HepG2 (cell line): Measurements from ENCODE around the gene ZMYND19. TPM values are rescaled to one million over a fixed set of nuclear protein-coding genes. Genes with fewer than 3 reads are reported as not detected.

Source experiments
- ATAC-seq: fragments of 200-7000 bp; cut with Tn5 transposase; 3 replicates; pipeline ENCODE4 v1.9.1; 2020; ENCODE audit warnings: mild to moderate bottlenecking, moderate library complexity
- BruUV-seq: library from RNA; stranded (reverse); fragments of 400-500 nt; replicated peaks from 2 replicates; lab custom pipeline; 2021; lab: Mats Ljungman, UMichigan
- CTCF ChIA-PET: fragments of 300-600 bp; formaldehyde crosslinking; extraction: SDS; loops from one replicate; lab custom pipeline; 2021; ENCODE audit warnings: low total read pairs, inconsistent platforms, low intra/inter-chr PET ratio; lab: Yijun Ruan, JAX
- POLR2A ChIA-PET: fragments of 350-600 bp; sonication (Branson Sonifier 250); formaldehyde crosslinking; loops from one replicate; lab custom pipeline; 2020; ENCODE audit warnings: antibody characterized with exemption, inconsistent platforms; lab: Yijun Ruan, JAX
- DNase-seq: peaks from one replicate; pipeline ENCODE4 v3.0.0-alpha.2; 2015; ENCODE audit warnings: low spot score
- FAIRE-seq: peaks from 3 replicates; lab custom pipeline; 2011; peaks lifted over from hg19 to GRCh38; lab: Jason Lieb, UNC
- H2AFZ ChIP-seq: one replicate; pipeline ENCODE4 v1.6.1; 2011; ENCODE audit warnings: low read length, inconsistent platforms
- H3K27ac ChIP-seq: fragments of 300-600 bp; 3 replicates; pipeline ENCODE4 v1.8.0; 2011; ENCODE audit warnings: mixed run types, mild to moderate bottlenecking, mixed read lengths, low read length, inconsistent platforms; ENCODE audit not compliant: insufficient read depth; ENCODE audit errors: extremely low read length
- H3K27me3 ChIP-seq, 2 experiments: fragments of 200-600 bp in 1 of 2; 2 replicates in 1 of 2; 3 replicates in 1 of 2; pipeline versions ENCODE4 v1.6.0 to v1.8.0; 2011; ENCODE audit warnings: low read length in 2 of 2, mild to moderate bottlenecking in 2 of 2, moderate library complexity in 2 of 2, inconsistent platforms in 1 of 2; ENCODE audit not compliant: insufficient read depth in 2 of 2, control insufficient read depth in 1 of 2
- H3K36me3 ChIP-seq, 2 experiments: fragments of 200-600 bp in 1 of 2; replicated peaks in 1 of 2; 2 replicates in 1 of 2; 3 replicates in 1 of 2; pipeline versions ENCODE4 v1.5.1 to v1.8.0; 2011; ENCODE audit warnings: low read length in 2 of 2, inconsistent platforms in 1 of 2; ENCODE audit not compliant: insufficient read depth in 2 of 2, control insufficient read depth in 1 of 2
- H3K4me1 ChIP-seq: 2 replicates; pipeline ENCODE4 v1.5.1; 2012; ENCODE audit warnings: low read length, inconsistent platforms; ENCODE audit not compliant: insufficient read depth
- H3K4me2 ChIP-seq: 2 replicates; pipeline ENCODE4 v1.6.0; 2011; ENCODE audit warnings: low read depth, low read length, inconsistent platforms
- H3K4me3 ChIP-seq, 3 experiments: fragments of 200-600 bp in 1 of 3; sonication (generic), shearing (Covaris generic) in 1 of 3; replicated peaks in 1 of 3; 2 replicates each; pipeline ENCODE4 v1.5.1; 2011 to 2016; ENCODE audit warnings: low read length in 3 of 3, inconsistent platforms in 2 of 3, low read depth in 2 of 3, mild to moderate bottlenecking in 2 of 3, control low read depth in 1 of 3, mixed read lengths in 1 of 3; ENCODE audit not compliant: insufficient read depth in 1 of 3
- H3K79me2 ChIP-seq: one replicate; pipeline ENCODE4 v1.6.1; 2011; ENCODE audit warnings: low read length, inconsistent platforms; ENCODE audit not compliant: insufficient read depth
- H3K9ac ChIP-seq: 2 replicates; pipeline ENCODE4 v1.6.0; 2011; ENCODE audit warnings: mild to moderate bottlenecking, low read depth, low read length, inconsistent platforms; ENCODE audit not compliant: insufficient read depth
- H3K9me3 ChIP-seq: 2 replicates; pipeline ENCODE4 v1.5.1; 2012; ENCODE audit warnings: mild to moderate bottlenecking, low read length
- H4K20me1 ChIP-seq: 2 replicates; pipeline ENCODE4 v1.6.0; 2011; ENCODE audit warnings: inconsistent platforms, mild to moderate bottlenecking, low read length, moderate library complexity; ENCODE audit not compliant: insufficient read depth
- BORCS8-MEF2B ChIP-seq: sonication (generic); formaldehyde crosslinking; IDR thresholded peaks from 2 replicates; pipeline ENCODE4 v1.8.0; 2022; ENCODE audit warnings: mild to moderate bottlenecking, missing genetic modification reagents
- KDM4B ChIP-seq: sonication (generic); formaldehyde crosslinking; IDR thresholded peaks from 2 replicates; pipeline ENCODE4 v1.4.0; 2020; ENCODE audit warnings: missing genetic modification reagents
- POGK ChIP-seq: sonication (generic); formaldehyde crosslinking; conservative IDR thresholded peaks from 2 replicates; pipeline ENCODE4 v1.8.0; 2022; ENCODE audit warnings: mild to moderate bottlenecking, moderate library complexity, missing genetic modification reagents
- POLR2A ChIP-seq, 2 experiments: IDR thresholded peaks; 2 replicates each; pipeline ENCODE4 v1.6.1; 2011; ENCODE audit warnings: low read depth in 2 of 2, low read length in 2 of 2, mild to moderate bottlenecking in 1 of 2, moderate library complexity in 1 of 2; ENCODE audit not compliant: insufficient read depth in 1 of 2
- SMYD3 ChIP-seq: sonication (generic); formaldehyde crosslinking; IDR thresholded peaks from 2 replicates; pipeline ENCODE4 v1.8.1; 2023; ENCODE audit warnings: mild to moderate bottlenecking, missing genetic modification reagents
- ZKSCAN1 ChIP-seq: fragments of 150-350 bp; IDR thresholded peaks from 2 replicates; pipeline ENCODE4 v1.6.1; 2014; ENCODE audit warnings: low read length
- ZMAT5 ChIP-seq: sonication (generic); formaldehyde crosslinking; IDR thresholded peaks from 2 replicates; pipeline ENCODE4 v1.5.0; 2020; ENCODE audit warnings: mild to moderate bottlenecking, low read depth, missing genetic modification reagents, borderline replicate concordance
- ZMYM3 ChIP-seq: sonication (generic); formaldehyde crosslinking; IDR thresholded peaks from 2 replicates; pipeline ENCODE4 v1.5.1; 2020; ENCODE audit warnings: mild to moderate bottlenecking, missing genetic modification reagents
- ZNF121 ChIP-seq: sonication (generic); formaldehyde crosslinking; IDR thresholded peaks from 2 replicates; pipeline ENCODE4 v1.5.0; 2020; ENCODE audit warnings: mild to moderate bottlenecking, missing genetic modification reagents
- ZNF263 ChIP-seq: sonication (generic); formaldehyde crosslinking; IDR thresholded peaks from 2 replicates; pipeline ENCODE4 v1.4.0; 2020; ENCODE audit warnings: missing genetic modification reagents
- ZNF44 ChIP-seq: sonication (generic); formaldehyde crosslinking; IDR thresholded peaks from 2 replicates; pipeline ENCODE4 v1.5.1; 2020; ENCODE audit warnings: mild to moderate bottlenecking, missing genetic modification reagents
- ZNF546 ChIP-seq: sonication (generic); formaldehyde crosslinking; conservative IDR thresholded peaks from 2 replicates; pipeline ENCODE4 v1.8.1; 2023; ENCODE audit warnings: mild to moderate bottlenecking, missing genetic modification reagents
- WGBS: methylation state at CpG from one replicate; pipeline ENCODE4 v1.1.6; 2017; ENCODE audit warnings: low lambda C conversion rate; 5-methylcytosine and 5-hydroxymethylcytosine counted together
- in situ Hi-C: cut with HindIII; loops from 2 replicates; pipeline ENCODE4 v1.10.0; 2017; ENCODE audit warnings: low pct_unique_long_range_greater_than_20kb; ENCODE audit not compliant: extremely low pct_ligation_motif_present
- intact Hi-C: fragments of 100-400 bp; cut with micrococcal nuclease; formaldehyde crosslinking; loops from one replicate; pipeline ENCODE4 v1.10.0; 2022; ENCODE audit not compliant: unreplicated experiment
- polyA plus RNA-seq, 8 experiments: library from polyadenylated mRNA; depleted of rRNA in 3 of 8; stranded (reverse) in 7 of 8; unstranded in 1 of 8; fragments of >200 nt; fragmentation: Illumina TruSeq in 4 of 8; extraction: Trizol in 4 of 8; gene quantifications; 2 replicates each; pipeline versions ENCODE4 v1.2.1 to v1.2.3, GENCODE V29; 2011 to 2016; ENCODE audit warnings: low read depth in 4 of 8, missing spikeins in 1 of 8, mixed read lengths in 1 of 8; ENCODE audit not compliant: insufficient read depth in 1 of 8
- total RNA-seq, 5 experiments: library from RNA; depleted of rRNA; stranded (reverse); fragments of >200 nt; fragmentation: Illumina TruSeq; extraction: Trizol; gene quantifications; 2 replicates each; pipeline ENCODE4 v1.2.3, GENCODE V29; 2016; ENCODE audit warnings: low read depth in 1 of 5
- TF ChIP-seq, protein P1 (sequence below): sonication (generic); formaldehyde crosslinking; IDR thresholded peaks from 2 replicates; pipeline ENCODE4 v1.4.0; 2020; ENCODE audit warnings: missing genetic modification reagents

Gene ZMYND19
- total and polyA plus RNA-seq, 2 of the 13 experiments (the other 11 are each of a cell fraction or from before 2014, with no cell fraction given): 21.3 to 38.7 TPM

- H3K27me3 ChIP-seq: no peaks in the 10 kb centered on the region
- intact Hi-C loops: no loop called here
- 93% methylated on average over 9 of the region's 9 CpGs for WGBS
- no TSS peak for BruUV-seq
- POLR2A ChIA-PET: no interaction called here
- no peak for DNase-seq
- H3K79me2 ChIP-seq: peaks cover 28% of the 10 kb centered on the region
- H3K4me3 ChIP-seq: no peak overlapping the region
- ATAC-seq: no peak
- H2AFZ ChIP-seq: no peak overlapping the region
- H4K20me1 ChIP-seq: no peaks in the 10 kb centered on the region; the same call in 1 of the 2 replicates
- no peak overlapping the region for H3K4me2 ChIP-seq
- in situ Hi-C loops: no loop called here
- no peak overlapping the region for H3K27ac ChIP-seq
- no peaks in the 10 kb centered on the region for H3K9me3 ChIP-seq
- H3K4me1 ChIP-seq: peaks cover 29% of the 10 kb centered on the region
- peaks cover 16 to 45% of the 10 kb centered on the region in 2 experiments; a peak in 4 of 5 replicates for H3K36me3 ChIP-seq
- TF ChIP-seq ZNF263 (CRISPR knock-in tag): no peak
- no peak for TF ChIP-seq ZMYM3 (CRISPR knock-in tag)
- no peak for TF ChIP-seq KDM4B (CRISPR knock-in tag)
- no peak for TF ChIP-seq ZMAT5
- TF ChIP-seq SMYD3 (CRISPR knock-in tag): no peak
- no peak for TF ChIP-seq ZNF121
- TF ChIP-seq ZNF44 (CRISPR knock-in tag): no peak
- TF ChIP-seq ZKSCAN1: no peak
- no peak for TF ChIP-seq POLR2A (IDR thresholded peaks at IDR 0.05; ENCODE audit: insufficient read depth in 1 of 2, low read depth in 2 of 2, low read length in 2 of 2)
- TF ChIP-seq ZNF546 (CRISPR knock-in tag): no peak
- TF ChIP-seq, protein P1, sequence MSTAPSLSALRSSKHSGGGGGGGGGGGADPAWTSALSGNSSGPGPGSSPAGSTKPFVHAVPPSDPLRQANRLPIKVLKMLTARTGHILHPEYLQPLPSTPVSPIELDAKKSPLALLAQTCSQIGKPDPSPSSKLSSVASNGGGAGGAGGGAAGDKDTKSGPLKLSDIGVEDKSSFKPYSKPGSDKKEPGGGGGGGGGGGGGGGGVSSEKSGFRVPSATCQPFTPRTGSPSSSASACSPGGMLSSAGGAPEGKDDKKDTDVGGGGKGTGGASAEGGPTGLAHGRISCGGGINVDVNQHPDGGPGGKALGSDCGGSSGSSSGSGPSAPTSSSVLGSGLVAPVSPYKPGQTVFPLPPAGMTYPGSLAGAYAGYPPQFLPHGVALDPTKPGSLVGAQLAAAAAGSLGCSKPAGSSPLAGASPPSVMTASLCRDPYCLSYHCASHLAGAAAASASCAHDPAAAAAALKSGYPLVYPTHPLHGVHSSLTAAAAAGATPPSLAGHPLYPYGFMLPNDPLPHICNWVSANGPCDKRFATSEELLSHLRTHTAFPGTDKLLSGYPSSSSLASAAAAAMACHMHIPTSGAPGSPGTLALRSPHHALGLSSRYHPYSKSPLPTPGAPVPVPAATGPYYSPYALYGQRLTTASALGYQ (CRISPR knock-in tag): no peak
- TF ChIP-seq BORCS8-MEF2B (CRISPR knock-in tag): no peak
- TF ChIP-seq POGK (CRISPR knock-in tag): no peak
- TF ChIP-seq, all 625 proteins: peak for 0
- no peak overlapping the region for H3K9ac ChIP-seq
- CTCF ChIA-PET: no interaction called here
- FAIRE-seq: no peak
Observed at GRCh38 chr9:137575364-137575715, 15.0 kb downstream of the ZMYND19 start.
